Lower leg skin (tissue), 4 donors: ENCODE measurements around the gene UBE2E2. TPM values are rescaled to one million over a fixed set of nuclear protein-coding genes. Genes with fewer than 3 reads are reported as not detected.

Experiments used
- DNase-seq, 2 donors: peaks; one replicate each; pipeline ENCODE4 v3.0.0-alpha.2; 2019; ENCODE audit warnings: low spot score in 2 of 2
- H3K4me3 ChIP-seq: fragments of 200-600 bp; sonication (generic); 2 replicates; pipeline ENCODE4 v1.5.1; 2017; ENCODE audit warnings: mild to moderate bottlenecking, low read depth; ENCODE audit not compliant: poor library complexity, severe bottlenecking
- POLR2A ChIP-seq, 2 donors: fragments of 450-650 bp; IDR thresholded peaks; one replicate each; pipeline ENCODE4 v1.6.1; 2016 to 2017; ENCODE audit warnings: antibody characterized with exemption in 2 of 2, mild to moderate bottlenecking in 1 of 2, moderate library complexity in 1 of 2
- WGBS, 2 donors: methylation state at CpG; one replicate each; pipeline ENCODE4 v1.1.5; 2018; 5-methylcytosine and 5-hydroxymethylcytosine counted together
- intact Hi-C: fragments of 100-400 bp; cut with DNase I; formaldehyde crosslinking; loops from one replicate; pipeline ENCODE4 v1.15.0; 2023; ENCODE audit warnings: low total_unique reads
- total RNA-seq, 4 donors: library from RNA; depleted of rRNA; stranded (reverse); fragments of >200 nt; gene quantifications; one replicate each; pipeline ENCODE4 v1.1.0, GENCODE V29; 2016
- TF ChIP-seq, protein P1 (sequence below), 3 donors: fragments of 450-650 bp; IDR thresholded peaks; one replicate each; pipeline ENCODE4 v1.5.1; 2016; ENCODE audit warnings: antibody characterized with exemption in 3 of 3, mild to moderate bottlenecking in 3 of 3, moderate library complexity in 2 of 3

The UBE2E2 gene
- total RNA-seq, 4 donors from 2014 or later, result 20.0 to 54.7 (median 33.3) TPM

DNA sequence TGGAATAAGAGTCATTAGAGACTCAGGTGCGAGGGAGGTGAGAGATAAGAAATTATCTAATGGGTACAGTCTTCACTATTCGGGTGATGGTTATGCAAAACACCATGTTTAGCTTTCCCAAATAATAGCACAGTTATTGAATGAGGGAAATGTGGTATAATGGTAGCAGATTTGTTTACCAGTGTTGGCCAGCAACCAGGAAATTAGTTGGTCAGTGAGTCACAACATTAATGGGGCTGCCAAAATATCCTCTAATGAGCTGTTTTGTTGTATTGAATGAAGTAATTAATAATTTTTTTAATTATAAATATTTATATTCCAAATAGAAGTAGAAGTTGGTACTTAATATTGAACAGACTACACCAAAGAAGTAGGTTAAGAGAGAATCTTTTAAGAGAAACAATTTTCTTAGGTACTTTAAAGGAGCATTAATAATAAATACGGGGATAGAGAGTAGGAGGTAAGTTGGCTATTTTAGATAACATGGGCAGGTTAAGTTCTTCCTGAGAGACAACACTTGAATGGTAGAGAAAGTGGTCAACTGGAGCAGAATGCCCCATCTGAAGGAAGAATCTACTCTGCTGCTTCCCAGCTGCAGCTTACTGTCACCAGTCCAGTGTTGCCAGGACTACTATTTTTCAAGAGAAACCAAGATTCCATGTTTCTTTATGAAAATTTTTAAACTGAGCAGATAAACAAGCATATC is 218.8 kb downstream of the UBE2E2 start:
- no peak overlapping the region for H3K4me3 ChIP-seq
- WGBS, 2 donors, result 64 to 72% methylated on average over 3 of the region's 3 CpGs
- TF ChIP-seq, protein P1, sequence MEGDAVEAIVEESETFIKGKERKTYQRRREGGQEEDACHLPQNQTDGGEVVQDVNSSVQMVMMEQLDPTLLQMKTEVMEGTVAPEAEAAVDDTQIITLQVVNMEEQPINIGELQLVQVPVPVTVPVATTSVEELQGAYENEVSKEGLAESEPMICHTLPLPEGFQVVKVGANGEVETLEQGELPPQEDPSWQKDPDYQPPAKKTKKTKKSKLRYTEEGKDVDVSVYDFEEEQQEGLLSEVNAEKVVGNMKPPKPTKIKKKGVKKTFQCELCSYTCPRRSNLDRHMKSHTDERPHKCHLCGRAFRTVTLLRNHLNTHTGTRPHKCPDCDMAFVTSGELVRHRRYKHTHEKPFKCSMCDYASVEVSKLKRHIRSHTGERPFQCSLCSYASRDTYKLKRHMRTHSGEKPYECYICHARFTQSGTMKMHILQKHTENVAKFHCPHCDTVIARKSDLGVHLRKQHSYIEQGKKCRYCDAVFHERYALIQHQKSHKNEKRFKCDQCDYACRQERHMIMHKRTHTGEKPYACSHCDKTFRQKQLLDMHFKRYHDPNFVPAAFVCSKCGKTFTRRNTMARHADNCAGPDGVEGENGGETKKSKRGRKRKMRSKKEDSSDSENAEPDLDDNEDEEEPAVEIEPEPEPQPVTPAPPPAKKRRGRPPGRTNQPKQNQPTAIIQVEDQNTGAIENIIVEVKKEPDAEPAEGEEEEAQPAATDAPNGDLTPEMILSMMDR (IDR thresholded peaks at IDR 0.05), result no peak
- TF ChIP-seq POLR2A (IDR thresholded peaks at IDR 0.05), result no peak
- intact Hi-C loops, result no loop called here
- no peak for DNase-seq

DNA sequence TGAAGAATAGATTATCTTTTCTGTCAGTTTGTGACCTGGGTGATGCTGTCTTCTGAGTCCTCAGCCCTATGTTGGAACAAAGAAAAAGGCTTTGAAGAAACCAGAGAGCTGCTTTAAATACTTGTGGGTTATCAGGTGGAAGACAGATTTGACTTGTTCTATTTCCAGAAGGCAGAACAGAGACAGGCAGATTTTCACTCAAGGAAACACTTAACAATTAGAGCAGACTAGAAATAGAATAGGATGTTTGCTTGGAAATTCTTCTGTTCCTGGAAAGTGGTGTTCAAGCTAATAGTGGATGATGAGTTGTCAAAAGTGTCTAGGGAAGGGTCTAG is 219.4 kb downstream of the UBE2E2 start:
- no peak for DNase-seq
- H3K4me3 ChIP-seq, result no peak overlapping the region
- intact Hi-C loops, result no loop called here
- TF ChIP-seq, protein P1 (IDR thresholded peaks at IDR 0.05), result no peak
- TF ChIP-seq POLR2A (IDR thresholded peaks at IDR 0.05), result no peak

DNA sequence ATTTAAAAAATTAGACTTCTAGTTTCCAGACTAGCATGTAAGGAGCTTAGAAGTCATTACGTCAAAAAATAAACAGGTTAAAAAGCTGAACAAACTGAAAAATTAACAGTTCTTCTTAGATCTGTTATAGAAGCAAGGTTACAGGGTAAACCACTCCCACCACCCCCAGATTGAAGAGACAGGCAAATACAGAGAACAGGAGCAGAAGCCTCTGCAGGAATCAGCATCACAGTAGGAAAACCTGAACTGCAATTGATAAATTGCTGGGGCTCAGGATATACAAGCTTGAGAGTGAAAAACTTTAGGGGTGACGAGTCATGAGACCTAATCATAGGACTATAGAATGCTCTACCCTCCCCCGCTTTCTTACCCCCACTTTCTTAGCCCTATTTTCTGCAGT is 222.3 kb downstream of the UBE2E2 start:
- intact Hi-C loops, result no loop called here
- WGBS, 2 donors, result 92 to 96% methylated on average over 3 of the region's 3 CpGs
- H3K4me3 ChIP-seq, result no peak overlapping the region
- no peak for TF ChIP-seq POLR2A (IDR thresholded peaks at IDR 0.05)
- TF ChIP-seq, protein P1 (IDR thresholded peaks at IDR 0.05), result no peak
- DNase-seq, result no peak

DNA sequence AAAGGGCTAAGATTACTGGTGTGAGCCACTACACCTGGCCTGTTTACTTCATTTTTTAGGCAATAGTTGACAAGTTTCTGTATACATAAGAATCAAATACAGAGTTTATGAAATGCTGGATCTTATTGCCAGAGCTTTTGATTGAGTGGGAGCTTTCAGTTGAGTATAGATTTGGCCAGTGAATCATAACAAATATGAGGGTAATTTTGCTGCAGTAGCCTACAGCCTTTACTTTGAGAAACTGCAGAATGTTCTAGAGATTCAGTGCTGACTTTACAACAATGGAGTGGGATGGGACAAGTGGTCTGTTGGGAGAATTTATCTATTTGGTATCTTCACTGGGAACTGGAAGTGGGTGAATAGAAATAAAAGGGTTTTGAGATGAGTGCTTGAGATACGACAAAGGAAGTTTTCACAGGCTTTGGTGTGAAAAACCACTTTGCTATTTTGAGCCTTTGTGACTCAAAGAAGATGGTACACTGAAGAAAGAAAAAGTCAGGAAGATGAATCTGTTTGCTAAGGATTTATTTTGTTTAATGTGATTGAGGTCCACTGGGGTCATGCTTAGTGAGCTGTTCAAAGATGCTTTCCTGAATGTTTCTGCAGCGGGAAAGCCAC is 227.8 kb downstream of the UBE2E2 start:
- no peak for DNase-seq
- H3K4me3 ChIP-seq, result no peak overlapping the region
- intact Hi-C loops, result no loop called here
- TF ChIP-seq POLR2A (IDR thresholded peaks at IDR 0.05), result no peak
- TF ChIP-seq, protein P1 (IDR thresholded peaks at IDR 0.05), result no peak
- 79 to 83% methylated on average over 2 of the region's 2 CpGs for WGBS, 2 donors

DNA sequence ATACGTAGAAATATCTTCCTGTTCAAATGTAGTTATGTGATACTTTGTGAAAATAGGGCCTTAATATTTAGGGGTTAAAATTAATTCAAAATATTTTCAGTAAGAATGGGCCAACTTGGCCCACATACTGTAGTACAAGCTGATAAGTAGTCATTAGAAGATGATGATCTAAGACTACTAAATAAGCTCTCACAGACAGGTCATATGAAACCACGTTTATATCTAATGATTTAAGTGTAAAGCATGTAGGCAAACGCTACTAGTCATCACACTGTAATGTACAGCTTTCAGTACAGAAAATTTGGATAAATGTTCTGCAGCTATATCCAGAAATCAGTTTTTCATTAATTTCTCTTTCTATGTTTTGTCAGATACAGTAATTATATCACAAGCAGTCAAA is 228.6 kb downstream of the UBE2E2 start:
- intact Hi-C loops, result no loop called here
- 63 to 67% methylated on average over 3 of the region's 3 CpGs for WGBS, 2 donors
- TF ChIP-seq, protein P1 (IDR thresholded peaks at IDR 0.05), result no peak
- TF ChIP-seq POLR2A (IDR thresholded peaks at IDR 0.05), result no peak

DNA sequence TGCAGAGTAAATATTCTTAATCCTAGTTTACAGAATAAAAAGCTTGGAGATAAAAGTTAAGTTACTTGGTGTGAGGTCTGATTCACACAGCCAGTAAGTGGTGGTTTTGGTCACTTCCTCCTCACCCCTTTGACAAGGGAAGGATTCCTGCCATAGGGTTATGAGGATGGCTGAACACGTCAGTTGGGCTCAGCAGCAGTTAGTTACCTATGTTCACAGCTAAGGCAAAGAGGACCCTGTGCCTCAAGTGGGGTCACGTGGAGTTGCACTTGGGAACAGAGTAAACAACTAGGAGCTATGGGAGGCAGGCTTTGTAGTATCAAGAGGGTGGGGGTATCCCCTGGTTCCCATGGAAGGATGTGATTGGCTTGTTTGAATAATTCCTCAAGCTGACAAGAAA is 232.2 kb downstream of the UBE2E2 start:
- intact Hi-C loops, result no loop called here
- DNase-seq, result no peak
- TF ChIP-seq, protein P1 (IDR thresholded peaks at IDR 0.05), result no peak
- TF ChIP-seq POLR2A (IDR thresholded peaks at IDR 0.05), result no peak
- no peak overlapping the region for H3K4me3 ChIP-seq
- WGBS, 2 donors, result 89 to 100% methylated on average over 2 of the region's 2 CpGs

More for the DNA sequence above, 228.6 kb downstream of the UBE2E2 start:
- no peak for DNase-seq
- H3K4me3 ChIP-seq, result no peak overlapping the region
